GM20431 (cell line): ENCODE measurements around the gene VARS2.
"Not testable (repeated sequence)": the region's sequence is repeated elsewhere in the genome, so short reads cannot be mapped to it uniquely, and the experiment has no call there.

Experiments used
- in situ Hi-C: fragments of 300-500 bp; cut with MseI, MboI; formaldehyde crosslinking; loops from one replicate; pipeline ENCODE4 v1.15.0; 2020; ENCODE audit warnings: low sequenced_read_pairs; ENCODE audit not compliant: unreplicated experiment

Gene VARS2

GRCh38 chr6:30951907-30952469 is 38.0 kb downstream of the VARS2 start:
- in situ Hi-C loops: no loop called here

GRCh38 chr6:30954631-30955366 is 40.8 kb downstream of the VARS2 start:
- in situ Hi-C loops: no loop called here

DNA sequence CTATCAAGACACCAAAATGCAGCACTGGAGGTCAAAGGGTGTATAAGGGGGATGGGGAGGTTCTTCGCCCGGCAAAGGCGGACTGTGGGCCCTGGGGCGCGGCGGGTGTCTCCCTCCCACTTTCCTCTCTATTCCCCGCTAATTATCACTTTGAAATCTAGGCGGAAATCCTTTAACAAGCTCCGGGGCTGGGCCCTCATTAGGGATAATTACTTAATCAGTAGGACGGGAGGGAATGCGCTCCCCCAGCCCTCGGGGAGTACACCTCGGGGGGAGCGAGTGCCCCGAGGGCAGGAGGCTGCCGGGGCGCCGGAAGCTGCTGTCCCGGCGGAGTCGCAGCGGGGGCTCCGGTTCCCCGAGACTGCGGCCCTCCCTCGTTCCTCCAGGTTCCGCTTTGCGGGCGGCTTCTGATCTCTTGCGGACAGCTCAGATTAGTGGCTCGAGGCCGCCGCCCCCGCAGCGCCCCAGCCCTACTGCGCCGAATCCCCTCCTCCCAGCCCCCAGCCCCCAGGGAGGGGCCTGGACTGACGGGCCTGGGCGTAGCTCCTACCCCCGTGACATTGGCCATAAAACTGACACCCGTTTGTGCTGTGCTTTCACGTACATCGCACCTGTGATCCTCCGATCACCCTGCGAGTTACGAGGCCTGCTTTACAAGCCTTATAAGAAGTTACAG is 41.5 kb downstream of the VARS2 start:
- in situ Hi-C loops: no loop called here

- in situ Hi-C loops: no loop called here
These were observed 43.7 kb downstream of the VARS2 start for GRCh38 chr6:30957716-30958115.

- in situ Hi-C loops: no loop called here
These were observed 47.1 kb downstream of the VARS2 start for GRCh38 chr6:30960907-30961673.

DNA sequence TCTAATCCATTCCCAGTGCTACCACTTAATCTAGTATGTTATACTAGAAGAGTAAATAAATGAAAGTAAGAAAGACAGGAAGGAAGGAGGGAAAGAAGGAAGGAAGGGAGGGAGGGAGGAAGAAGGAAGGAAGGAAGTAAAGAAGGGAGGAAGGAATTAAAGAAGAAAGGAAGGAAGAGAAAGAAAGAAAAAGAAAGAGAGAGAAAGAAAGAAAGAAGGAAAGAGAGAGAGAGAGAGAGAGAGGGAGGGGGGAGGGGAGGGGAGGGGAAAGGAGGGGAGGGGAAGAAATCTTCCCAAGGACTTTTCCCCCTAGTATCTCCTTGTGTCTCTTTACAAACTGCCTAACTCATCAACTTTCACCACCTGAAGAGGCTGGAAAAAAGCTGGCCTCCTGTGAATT is 48.7 kb downstream of the VARS2 start:
- in situ Hi-C loops: no loop called here

DNA sequence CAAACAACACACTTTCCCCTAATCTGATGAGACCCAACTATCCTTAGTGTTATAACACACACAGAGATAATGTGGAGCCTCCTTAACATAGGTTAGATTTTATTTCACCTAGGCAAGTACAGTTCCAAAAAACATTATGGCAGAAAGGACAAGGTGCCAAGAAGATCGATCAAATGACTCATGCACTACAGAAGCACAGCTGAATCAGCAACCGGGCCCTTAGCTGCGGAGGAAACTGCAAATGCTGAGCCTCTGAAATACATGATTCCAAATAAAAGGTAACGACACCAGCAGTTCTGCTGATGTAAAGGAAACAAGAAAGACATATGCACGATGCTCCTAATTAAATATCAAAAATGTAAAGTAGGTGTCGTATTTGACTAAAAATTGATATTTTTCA is 49.6 kb downstream of the VARS2 start:
- in situ Hi-C loops: no loop called here

- in situ Hi-C loops: no loop called here
These were observed 50.0 kb downstream of the VARS2 start for GRCh38 chr6:30964075-30964474.

- in situ Hi-C loops: no loop called here
These were observed 51.1 kb downstream of the VARS2 start for GRCh38 chr6:30965140-30965601.

DNA sequence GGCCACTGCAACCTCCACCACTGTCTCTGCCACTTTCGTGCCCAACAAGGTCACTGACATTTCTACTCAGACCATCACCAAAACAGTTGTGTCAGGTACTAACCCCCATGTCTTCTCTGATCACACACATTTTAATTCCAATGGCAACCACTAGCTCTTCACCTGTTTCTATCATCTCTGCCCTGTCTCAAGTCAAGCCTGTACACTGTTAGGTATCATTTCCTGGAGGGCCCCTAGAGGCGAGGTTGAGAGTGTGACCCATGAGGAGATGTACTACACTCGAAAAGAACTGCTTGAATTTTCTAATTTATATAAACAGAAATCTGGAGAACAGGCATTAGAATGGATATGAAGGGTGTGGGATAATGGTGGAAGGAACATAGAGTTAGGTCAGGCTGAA is 52.1 kb downstream of the VARS2 start:
- in situ Hi-C loops: no loop called here

GRCh38 chr6:30969171-30969570 is 55.1 kb downstream of the VARS2 start:
- in situ Hi-C loops: not testable (repeated sequence)

- in situ Hi-C loops: no loop called here
These were observed 56.9 kb downstream of the VARS2 start for GRCh38 chr6:30970946-30971345.

GRCh38 chr6:30972816-30973215 is 58.8 kb downstream of the VARS2 start:
- in situ Hi-C loops: no loop called here

GRCh38 chr6:30974490-30975252 is 60.6 kb downstream of the VARS2 start:
- in situ Hi-C loops: no loop called here
